CD14-positive monocyte (primary cell): ENCODE measurements around the gene CD247. TPM values are rescaled to one million over a fixed set of nuclear protein-coding genes. Genes with fewer than 3 reads are reported as not detected.

Source experiments
- DNase-seq, 3 donors: peaks; one replicate each; pipeline ENCODE4 v3.0.0-alpha.2; 2011 to 2022
- H2AFZ ChIP-seq: 2 replicates; pipeline ENCODE4 v1.6.0; 2012; ENCODE audit warnings: mild to moderate bottlenecking, low read depth, low read length, inconsistent platforms; ENCODE audit not compliant: insufficient read depth, poor library complexity, severe bottlenecking
- H3K27ac ChIP-seq, 2 donors: 1 replicate in 1 of 2; 2 replicates in 1 of 2; pipeline ENCODE4 v1.5.1; 2012 to 2013; ENCODE audit warnings: low read length in 2 of 2, control low read depth in 1 of 2, inconsistent platforms in 1 of 2, low read depth in 1 of 2, mild to moderate bottlenecking in 1 of 2
- H3K27me3 ChIP-seq, 2 donors: one replicate each; pipeline versions ENCODE4 v1.6.0 to v1.6.1; 2011 to 2013; ENCODE audit warnings: low read length in 2 of 2; ENCODE audit not compliant: control insufficient read depth in 2 of 2, insufficient read depth in 2 of 2
- H3K36me3 ChIP-seq, 2 donors: replicated peaks in 1 of 2; 1 replicate in 1 of 2; 2 replicates in 1 of 2; pipeline versions ENCODE4 v1.5.1 to v1.6.1; 2012 to 2013; ENCODE audit warnings: low read length in 2 of 2, control low read depth in 1 of 2, inconsistent platforms in 1 of 2, mild to moderate bottlenecking in 1 of 2; ENCODE audit not compliant: insufficient read depth in 2 of 2, control insufficient read depth in 1 of 2
- H3K4me1 ChIP-seq, 2 donors: 1 replicate in 1 of 2; 2 replicates in 1 of 2; pipeline versions ENCODE4 v1.5.1 to v1.6.1; 2012 to 2013; ENCODE audit warnings: low read length in 2 of 2, control low read depth in 1 of 2, inconsistent platforms in 1 of 2, mild to moderate bottlenecking in 1 of 2, moderate library complexity in 1 of 2; ENCODE audit not compliant: insufficient read depth in 2 of 2, control insufficient read depth in 1 of 2
- H3K4me2 ChIP-seq: replicated peaks from 2 replicates; pipeline ENCODE3; 2012; ENCODE audit warnings: low read length, moderate library complexity, mild to moderate bottlenecking; ENCODE audit not compliant: poor library complexity, severe bottlenecking; ENCODE audit errors: extremely low read depth
- H3K4me3 ChIP-seq, 3 experiments: fragments of 200-600 bp in 1 of 3; sonication (generic) in 1 of 3; replicated peaks in 1 of 3; 1 replicate in 2 of 3; 2 replicates in 1 of 3; pipeline ENCODE4 v1.5.1; 2011 to 2013; ENCODE audit warnings: low read length in 3 of 3, mild to moderate bottlenecking in 3 of 3, control low read depth in 2 of 3, low read depth in 2 of 3, inconsistent platforms in 1 of 3, moderate library complexity in 1 of 3
- H3K79me2 ChIP-seq: 2 replicates; pipeline ENCODE4 v1.6.0; 2012; ENCODE audit warnings: mild to moderate bottlenecking, control low read depth, inconsistent platforms, low read length, moderate library complexity; ENCODE audit not compliant: insufficient read depth
- H3K9ac ChIP-seq: 2 replicates; pipeline ENCODE4 v1.6.0; 2017; ENCODE audit warnings: low read length, mild to moderate bottlenecking; ENCODE audit not compliant: insufficient read depth, poor library complexity, severe bottlenecking
- H3K9me3 ChIP-seq, 2 donors: replicated peaks in 1 of 2; 1 replicate in 1 of 2; 2 replicates in 1 of 2; pipeline versions ENCODE4 v1.5.1 to v1.6.1; 2012 to 2013; ENCODE audit warnings: low read length in 2 of 2, control low read depth in 1 of 2; ENCODE audit not compliant: control insufficient read depth in 1 of 2, insufficient read depth in 1 of 2
- H4K20me1 ChIP-seq: 2 replicates; pipeline ENCODE4 v1.6.0; 2012; ENCODE audit warnings: mild to moderate bottlenecking, low read length, control low read depth, moderate library complexity; ENCODE audit not compliant: insufficient read depth
- H3K27ac Mint-ChIP-seq, 7 donors: one replicate each; pipeline ENCODE4 v1.8.0; 2020; ENCODE audit warnings: mild to moderate bottlenecking in 7 of 7, mixed read lengths in 7 of 7, moderate library complexity in 6 of 7, inconsistent platforms in 2 of 7
- H3K27me3 Mint-ChIP-seq, 3 donors: one replicate each; pipeline ENCODE4 v1.8.0; 2021 to 2022; ENCODE audit warnings: low read depth in 3 of 3, mild to moderate bottlenecking in 3 of 3, mixed read lengths in 3 of 3, moderate library complexity in 3 of 3, inconsistent platforms in 1 of 3
- H3K36me3 Mint-ChIP-seq, 2 donors: one replicate each; pipeline ENCODE4 v1.8.0; 2020; ENCODE audit warnings: mixed read lengths in 2 of 2, inconsistent platforms in 1 of 2, mild to moderate bottlenecking in 1 of 2
- H3K4me1 Mint-ChIP-seq: one replicate; pipeline ENCODE4 v1.8.0; 2020; ENCODE audit warnings: mild to moderate bottlenecking, mixed read lengths
- H3K4me3 Mint-ChIP-seq, 2 donors: one replicate each; pipeline ENCODE4 v1.8.0; 2020; ENCODE audit warnings: mild to moderate bottlenecking in 2 of 2, mixed read lengths in 2 of 2, moderate library complexity in 1 of 2
- H3K9me3 Mint-ChIP-seq, 7 donors: one replicate each; pipeline ENCODE4 v1.8.0; 2020 to 2022; ENCODE audit warnings: mixed read lengths in 7 of 7, mild to moderate bottlenecking in 6 of 7, moderate library complexity in 6 of 7, inconsistent platforms in 2 of 7
- WGBS: methylation state at CpG from one replicate; pipeline ENCODE4 v1.1.5; 2013; ENCODE audit warnings: missing lambda C conversion rate; ENCODE audit not compliant: insufficient coverage; 5-methylcytosine and 5-hydroxymethylcytosine counted together
- intact Hi-C, 2 donors: fragments of 100-400 bp; cut with micrococcal nuclease; formaldehyde crosslinking; loops; one replicate each; pipeline versions ENCODE4 v1.15.0 to v1.15.1; 2023
- polyA plus RNA-seq, 3 donors: library from polyadenylated mRNA; depleted of rRNA in 1 of 3; unstranded in 2 of 3; stranded (reverse) in 1 of 3; fragments of 300-500 nt in 2 of 3; fragments of >200 nt in 1 of 3; fragmentation: Illumina TruSeq in 2 of 3; gene quantifications; 1 replicate in 2 of 3; 2 replicates in 1 of 3; pipeline ENCODE4 v1.2.3, GENCODE V29; 2012 to 2021
- TF ChIP-seq, protein P1 (sequence below): fragments of 200-600 bp; IDR thresholded peaks from one replicate; pipeline ENCODE4 v1.8.0; 2022; ENCODE audit warnings: antibody characterized with exemption, mild to moderate bottlenecking

Gene CD247
- polyA plus RNA-seq, 3 donors, result 0.29 to 1.8 (median 1.6) TPM

GRCh38 chr1:167471568-167471967 is 46.8 kb downstream of the CD247 start:
- Mint-ChIP-seq H3K27ac (peak overlapping the region in 2 of 7 donors; percentile 3 to 55), H3K4me1 (no peaks in the 10 kb centered on the region), H3K36me3 (no peaks in the 10 kb centered on the region), H3K9me3 (no peaks in the 10 kb centered on the region), H3K27me3 (peaks cover 2 to 10% (median 3%) of the 10 kb centered on the region in 3 donors), H3K4me3 (no peak overlapping the region)
- H3K9ac ChIP-seq, result no peak overlapping the region
- H3K9me3 ChIP-seq, result no peaks in the 10 kb centered on the region
- H3K27me3 ChIP-seq, result no peaks in the 10 kb centered on the region
- intact Hi-C loops, result no loop called here
- H2AFZ ChIP-seq, result no peak overlapping the region
- no peak for DNase-seq
- no peaks in the 10 kb centered on the region for H3K4me1 ChIP-seq
- no peaks in the 10 kb centered on the region for H4K20me1 ChIP-seq
- H3K79me2 ChIP-seq, result no peaks in the 10 kb centered on the region
- H3K4me3 ChIP-seq, result no peak overlapping the region
- 80% methylated on average over 1 of the region's 5 CpGs for WGBS
- no peak overlapping the region for H3K27ac ChIP-seq
- TF ChIP-seq, protein P1, sequence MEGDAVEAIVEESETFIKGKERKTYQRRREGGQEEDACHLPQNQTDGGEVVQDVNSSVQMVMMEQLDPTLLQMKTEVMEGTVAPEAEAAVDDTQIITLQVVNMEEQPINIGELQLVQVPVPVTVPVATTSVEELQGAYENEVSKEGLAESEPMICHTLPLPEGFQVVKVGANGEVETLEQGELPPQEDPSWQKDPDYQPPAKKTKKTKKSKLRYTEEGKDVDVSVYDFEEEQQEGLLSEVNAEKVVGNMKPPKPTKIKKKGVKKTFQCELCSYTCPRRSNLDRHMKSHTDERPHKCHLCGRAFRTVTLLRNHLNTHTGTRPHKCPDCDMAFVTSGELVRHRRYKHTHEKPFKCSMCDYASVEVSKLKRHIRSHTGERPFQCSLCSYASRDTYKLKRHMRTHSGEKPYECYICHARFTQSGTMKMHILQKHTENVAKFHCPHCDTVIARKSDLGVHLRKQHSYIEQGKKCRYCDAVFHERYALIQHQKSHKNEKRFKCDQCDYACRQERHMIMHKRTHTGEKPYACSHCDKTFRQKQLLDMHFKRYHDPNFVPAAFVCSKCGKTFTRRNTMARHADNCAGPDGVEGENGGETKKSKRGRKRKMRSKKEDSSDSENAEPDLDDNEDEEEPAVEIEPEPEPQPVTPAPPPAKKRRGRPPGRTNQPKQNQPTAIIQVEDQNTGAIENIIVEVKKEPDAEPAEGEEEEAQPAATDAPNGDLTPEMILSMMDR, result no peak
- H3K36me3 ChIP-seq, result no peaks in the 10 kb centered on the region
- H3K4me2 ChIP-seq, result no peak overlapping the region

DNA sequence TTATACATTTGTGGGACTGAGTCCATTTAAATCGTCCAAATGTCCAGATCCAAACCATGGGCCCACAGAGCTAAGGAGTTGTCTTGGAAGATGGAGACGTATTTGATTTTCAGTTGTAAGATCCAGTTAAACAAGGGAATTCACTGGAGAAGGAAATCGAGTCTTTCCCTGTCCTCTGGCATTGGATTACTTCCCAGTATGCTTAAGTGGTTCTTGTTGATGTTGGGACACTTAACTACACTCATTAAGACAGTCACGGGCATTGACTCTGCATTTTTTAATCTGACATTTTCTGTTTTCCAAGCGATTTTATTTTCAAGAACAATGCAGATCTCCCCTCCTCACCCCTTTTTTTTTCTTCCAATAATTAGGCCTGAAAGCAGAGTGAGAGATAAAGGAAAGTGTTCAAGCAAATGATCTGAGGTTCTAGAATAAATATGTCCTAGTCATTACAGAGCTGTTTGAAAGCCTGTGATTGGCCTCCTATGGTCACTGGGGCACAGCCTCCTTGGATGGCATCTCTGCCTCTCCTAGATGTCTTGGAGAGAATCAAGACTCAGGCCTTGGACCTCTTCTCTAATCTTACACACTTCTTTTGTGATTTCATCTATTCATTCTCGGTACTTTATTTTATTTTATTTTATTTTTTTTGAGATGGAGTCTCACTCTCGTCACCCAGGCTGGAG is 48.9 kb downstream of the CD247 start:
- no peaks in the 10 kb centered on the region for H3K36me3 Mint-ChIP-seq
- Histone ChIP-seq H3K79me2 (no peaks in the 10 kb centered on the region), H3K27me3 (no peaks in the 10 kb centered on the region), H3K4me1 (no peaks in the 10 kb centered on the region), H4K20me1 (no peaks in the 10 kb centered on the region), H3K36me3 (no peaks in the 10 kb centered on the region), H3K27ac (no peak overlapping the region), H3K9me3 (no peaks in the 10 kb centered on the region), H3K4me3 (no peak overlapping the region), H3K9ac (no peak overlapping the region), H3K4me2 (no peak overlapping the region), H2AFZ (no peak overlapping the region)
- H3K9me3 Mint-ChIP-seq, result no peaks in the 10 kb centered on the region
- DNase-seq, result no peak
- 80% methylated on average over 1 of the region's 7 CpGs for WGBS
- peak overlapping the region in 1 of 7 donors; percentile 25 for H3K27ac Mint-ChIP-seq
- TF ChIP-seq, protein P1, result no peak
- no peak overlapping the region for H3K4me3 Mint-ChIP-seq
- intact Hi-C loops, result no loop called here
- H3K27me3 Mint-ChIP-seq, result peaks cover 2 to 12% (median 2%) of the 10 kb centered on the region in 3 donors
- peaks cover 5% of the 10 kb centered on the region for H3K4me1 Mint-ChIP-seq
